Epidermal melanocyte (primary cell): Measurements from ENCODE around the gene FANCG.

Experiments used
- DNase-seq: peaks from one replicate; pipeline ENCODE4 v3.0.0; 2011; ENCODE audit warnings: low spot score; ENCODE audit not compliant: insufficient read length

Gene FANCG

DNA sequence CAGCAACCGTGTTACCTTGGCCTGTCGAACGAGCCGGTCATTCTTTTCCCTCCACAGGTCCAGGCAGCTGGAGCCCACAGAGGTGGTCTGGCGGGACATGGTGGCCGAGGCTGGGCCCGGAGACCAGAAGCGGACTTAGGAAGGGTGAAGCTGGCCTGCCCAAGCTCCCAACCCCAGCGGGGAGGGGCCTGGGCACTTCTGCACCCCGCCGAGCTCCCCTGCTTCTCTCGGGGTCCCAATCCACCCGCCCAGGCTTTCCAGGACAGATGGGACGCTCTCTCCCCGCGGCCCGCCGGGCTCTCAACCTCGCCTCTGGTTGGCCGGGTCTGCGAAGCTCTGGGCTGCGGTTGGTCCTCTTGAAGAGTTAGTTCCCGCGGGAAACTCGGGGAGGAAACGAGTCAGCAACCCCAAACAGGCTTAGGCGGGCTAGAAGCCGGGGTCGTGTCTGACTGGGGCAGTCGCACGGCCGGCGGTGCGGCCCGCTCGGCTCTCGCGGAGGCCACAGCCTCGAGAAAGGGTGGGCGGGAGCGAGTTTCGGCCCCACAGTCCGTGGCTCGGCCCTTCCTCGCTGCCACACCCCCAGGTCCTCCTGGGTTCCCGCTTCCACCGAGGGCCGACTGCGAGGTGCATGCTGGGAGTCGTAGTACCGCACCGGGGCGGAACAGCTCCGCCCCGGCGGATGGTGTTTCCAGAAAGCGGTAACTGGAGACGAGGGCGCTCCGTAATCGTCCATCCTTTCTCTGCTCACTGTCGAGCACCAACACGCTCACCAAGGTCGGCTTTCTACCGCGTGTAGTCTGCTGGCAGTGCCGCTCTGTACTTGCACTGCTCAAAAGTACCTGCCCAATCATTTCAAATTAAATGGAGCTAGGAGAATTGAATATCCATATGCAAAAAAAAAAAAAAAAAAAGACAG, at the start of gene FANCG:
FANCG (minus strand) TSS at position 517 of the 916 bp plus-strand sequence; CDS start at position 99, 418 bp downstream.
- peak; percentile 93 for DNase-seq

DNA sequence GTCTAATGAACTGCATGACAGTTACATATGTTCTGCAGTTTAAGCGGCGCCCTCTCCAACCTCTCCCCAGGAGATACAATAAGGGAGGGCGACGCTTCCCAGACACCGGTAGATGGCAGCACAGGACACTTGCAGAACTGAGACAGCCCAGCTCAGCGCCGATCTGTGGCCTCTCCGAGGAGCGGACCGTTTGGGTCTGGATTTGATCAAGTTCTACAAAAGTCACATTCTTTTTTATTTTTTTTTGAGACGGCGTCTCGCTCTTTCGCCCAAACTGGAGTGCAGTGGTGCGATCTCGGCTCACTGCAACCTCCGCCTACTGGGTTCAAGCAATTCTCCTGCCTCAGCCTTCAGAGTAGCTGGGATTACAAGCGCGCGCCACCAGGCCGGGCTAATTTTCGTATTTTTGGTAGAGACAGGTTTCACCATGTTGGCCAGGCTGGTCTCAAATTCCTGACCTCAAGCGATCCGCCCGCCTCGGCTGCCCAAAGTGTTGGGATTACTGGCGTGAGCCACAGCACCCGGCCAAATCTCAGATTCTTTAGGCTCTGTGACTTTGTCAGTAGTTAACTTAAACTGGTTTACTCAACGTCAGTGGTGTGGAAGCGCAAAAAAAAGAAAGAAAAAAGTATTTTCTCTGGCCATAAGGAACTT, 37.3 kb upstream of the FANCG start:
- peak; percentile 79 for DNase-seq

DNA sequence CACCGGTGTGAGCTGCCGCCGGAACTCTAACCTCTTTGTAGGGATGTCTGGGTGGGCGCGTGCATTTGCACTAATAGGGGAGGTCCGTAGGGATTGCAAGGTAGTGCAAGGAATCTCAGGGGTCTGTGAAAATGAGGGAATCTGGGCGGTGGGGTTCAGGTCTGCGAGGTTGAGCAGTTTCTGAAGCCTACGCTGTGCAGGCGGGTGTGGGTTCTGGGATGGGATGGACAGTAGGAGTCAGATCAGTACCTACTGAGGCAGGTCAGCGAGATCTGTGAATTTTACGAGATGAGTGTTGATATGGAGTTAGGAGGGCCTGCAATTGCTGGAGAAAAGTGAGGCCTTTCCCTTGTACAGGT, 36.8 kb upstream of the FANCG start:
- no peak for DNase-seq

DNA sequence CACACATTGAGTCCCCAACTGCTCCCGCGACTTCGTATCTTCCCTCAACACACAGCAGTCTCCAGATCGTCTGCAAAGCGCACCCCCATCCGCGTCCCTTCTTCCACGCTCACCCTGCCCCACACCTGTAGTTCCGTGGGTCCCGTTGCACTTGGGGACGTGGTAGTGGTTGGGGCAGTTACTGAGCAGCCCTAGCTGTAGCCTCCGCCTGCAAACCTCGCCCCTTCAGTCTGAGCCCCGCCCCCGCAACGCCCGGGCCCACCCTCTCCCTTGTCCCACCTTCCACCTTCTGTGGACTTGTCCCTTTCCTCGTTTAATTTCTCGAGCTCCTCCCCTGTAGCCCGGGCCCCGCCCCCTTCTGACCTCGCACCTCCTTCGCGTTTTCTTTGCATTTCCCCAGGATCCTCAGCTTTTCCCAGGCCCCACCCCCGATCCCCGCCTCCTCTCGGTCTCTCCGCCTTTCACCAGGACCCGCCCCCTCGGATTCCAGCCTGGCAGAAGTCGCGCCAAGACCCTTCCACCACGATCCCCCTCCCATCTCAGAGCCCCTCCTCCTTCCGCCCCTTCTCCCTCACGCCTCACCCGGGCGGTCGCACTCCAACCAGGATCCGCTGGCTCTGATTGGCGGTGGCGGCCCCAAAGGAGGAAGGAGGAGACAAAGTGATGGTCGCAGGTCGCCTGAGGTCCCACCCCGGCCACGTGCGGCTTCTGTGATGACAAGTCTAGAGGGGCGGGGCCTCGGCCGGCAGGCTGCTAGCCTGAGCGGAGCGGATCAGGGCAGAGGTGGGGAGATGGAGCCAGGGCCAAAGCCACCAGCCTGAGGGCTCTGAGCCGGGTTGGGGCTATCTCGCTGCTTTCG, 36.2 kb upstream of the FANCG start, which contains the start of gene ATOSB:
ATOSB (minus strand) TSS at position 183 of the 859 bp plus-strand sequence. CDS start 7,588 bp downstream, outside the sequence.
- DNase-seq = peak; percentile 81

DNA sequence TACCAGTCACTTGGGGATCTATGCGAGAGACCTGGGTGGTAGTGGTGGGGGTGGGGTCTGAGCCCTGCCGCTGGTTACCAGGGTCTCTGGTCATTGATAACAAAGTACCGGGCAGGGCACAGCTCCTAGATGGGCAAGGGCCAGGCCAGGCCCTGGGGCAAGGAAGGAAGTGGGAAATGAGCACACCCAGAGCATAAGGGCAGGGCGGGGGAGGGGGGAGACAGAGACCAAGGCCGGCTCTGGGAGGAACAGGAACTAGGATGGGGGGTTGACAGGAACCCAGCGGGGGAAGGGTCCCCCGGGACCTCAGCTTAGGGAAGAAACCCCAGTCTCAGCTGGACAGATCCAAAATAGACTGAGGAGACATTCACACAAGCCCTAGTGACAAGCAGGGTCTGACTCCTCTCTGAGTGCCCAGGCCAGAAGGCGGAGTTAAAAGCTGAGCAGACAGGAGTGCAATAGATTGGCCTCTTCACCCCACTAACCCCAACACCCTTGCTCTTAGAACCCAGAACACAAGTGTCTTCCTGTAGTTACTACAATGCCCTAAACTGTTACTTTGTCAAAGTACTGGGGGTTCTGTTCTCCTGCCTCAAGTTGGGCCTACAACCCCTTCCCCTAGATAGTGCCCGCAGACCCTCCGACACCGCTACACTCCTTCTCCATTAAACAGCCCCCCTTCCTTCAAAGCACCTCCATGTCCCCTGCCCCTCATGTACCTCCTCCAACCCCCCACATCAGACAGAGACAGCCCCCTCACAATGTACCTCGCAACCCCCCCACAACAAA, 35.3 kb upstream of the FANCG start:
- DNase-seq = no peak

DNA sequence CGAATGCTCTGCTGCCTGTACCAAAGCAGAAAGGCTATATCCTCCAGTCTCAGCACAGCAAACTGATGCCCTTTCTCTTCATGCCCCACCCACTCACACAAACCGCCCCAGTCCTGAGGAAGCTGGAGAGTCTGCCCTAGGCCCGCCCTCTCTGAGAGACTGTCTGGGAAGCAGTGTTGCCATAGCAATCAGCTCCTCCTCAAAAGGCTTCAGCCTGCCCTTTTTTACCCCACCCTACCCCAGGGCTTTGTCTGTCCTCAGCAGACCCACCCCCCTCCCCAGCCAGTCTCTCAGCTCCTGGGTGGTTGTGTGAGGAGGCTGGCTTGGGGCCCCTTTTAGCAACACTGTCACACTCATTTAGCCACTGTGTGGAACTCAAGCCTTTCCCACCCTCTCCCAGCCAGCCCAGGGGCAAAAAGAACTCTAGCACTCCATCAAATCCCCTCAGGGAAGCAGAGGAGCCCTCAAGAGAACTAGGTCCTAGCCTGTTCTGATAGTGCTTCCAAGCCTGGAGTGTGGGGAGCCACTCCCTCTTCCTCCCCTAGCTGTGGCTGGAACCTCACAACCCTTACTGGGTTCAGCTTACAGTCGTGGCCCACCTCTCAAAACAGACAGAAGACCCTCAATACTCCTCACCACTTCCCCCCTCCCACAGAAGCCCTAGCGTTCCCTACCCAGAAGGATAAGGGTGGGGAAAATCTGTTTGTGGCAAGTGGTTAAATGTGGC, 34.5 kb upstream of the FANCG start:
- DNase-seq = peak; percentile 85

DNA sequence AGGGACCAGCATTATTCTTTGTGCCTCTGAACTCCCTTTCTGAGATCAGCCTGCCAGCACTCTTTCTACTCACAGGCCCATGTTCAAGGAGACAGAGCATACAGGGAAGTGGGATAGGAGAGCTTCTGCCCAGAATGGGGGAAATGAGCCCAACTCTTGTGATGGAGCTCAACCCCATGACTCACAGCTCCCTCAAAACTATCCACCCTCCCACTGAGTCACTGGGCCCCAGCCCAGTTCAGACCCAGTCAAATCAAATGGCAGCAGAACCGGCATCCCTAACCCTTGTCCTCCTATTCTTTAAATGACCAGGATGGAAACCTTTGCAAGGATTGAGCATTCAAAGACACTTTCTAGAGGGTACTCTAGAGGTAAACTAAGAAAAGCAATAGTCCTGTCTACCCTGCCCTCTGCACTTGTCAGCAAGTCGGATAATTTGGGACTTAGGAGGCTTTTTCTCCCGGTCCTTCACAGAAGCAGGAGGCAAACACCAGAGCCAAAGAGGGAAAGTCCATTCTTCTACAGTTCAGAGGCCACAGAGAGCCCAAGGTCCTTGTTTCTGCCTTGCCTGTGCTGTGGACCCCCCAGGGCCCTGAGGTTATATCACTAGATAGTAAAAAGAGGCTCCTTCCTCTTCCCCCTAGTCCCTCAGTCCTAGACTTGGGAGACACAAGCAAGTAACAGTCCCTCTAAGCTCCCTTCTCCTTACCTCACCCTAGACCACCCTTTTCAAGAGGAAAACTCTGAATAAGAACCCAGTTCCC, 32.7 kb upstream of the FANCG start:
- no peak for DNase-seq

DNA sequence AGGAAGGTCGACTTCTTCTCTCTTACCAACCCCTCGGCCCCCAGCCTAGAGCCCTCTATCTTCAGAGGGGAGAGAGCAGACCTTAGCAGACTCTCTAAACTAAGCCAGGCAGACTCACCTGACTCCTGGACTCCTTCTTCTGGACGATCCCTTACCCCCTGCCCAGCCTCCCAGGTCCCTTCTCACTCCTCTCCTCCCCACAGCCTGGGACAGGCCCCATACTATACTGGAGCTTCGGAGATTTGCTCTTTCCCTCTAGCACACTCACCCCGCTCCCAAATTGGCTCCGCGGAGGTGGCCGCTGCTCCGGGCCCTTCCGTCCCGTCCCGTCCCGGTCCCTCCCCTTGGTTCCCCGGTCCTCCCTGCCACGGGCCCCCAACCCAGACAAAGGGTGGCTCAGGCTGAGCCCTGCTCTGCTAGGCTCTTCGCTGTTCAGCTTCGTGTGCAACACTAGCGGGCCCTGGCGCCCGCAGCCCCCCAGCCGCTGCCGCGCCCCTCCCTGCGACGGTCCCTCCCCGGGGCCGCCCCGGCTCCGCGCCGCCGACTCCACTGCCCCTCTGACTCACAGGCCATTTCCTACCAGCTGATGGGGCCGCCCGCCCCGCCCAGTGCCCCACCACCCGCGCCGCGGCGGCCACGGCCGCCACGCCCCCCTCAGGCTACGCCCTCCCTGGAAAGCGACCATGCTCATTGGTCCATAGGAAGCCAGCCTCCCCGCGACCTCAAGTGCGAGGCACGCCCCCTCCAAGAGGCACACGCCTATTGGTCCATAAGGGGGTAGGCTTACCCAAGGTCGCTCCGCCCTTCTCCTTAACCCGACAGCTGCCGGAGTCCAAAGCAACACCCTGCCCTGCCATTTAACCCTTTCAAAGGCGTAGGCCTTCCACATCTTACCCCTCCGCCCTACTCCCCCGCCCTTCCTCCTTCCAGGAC, 31.5 kb upstream of the FANCG start:
- DNase-seq = peak; percentile 96

DNA sequence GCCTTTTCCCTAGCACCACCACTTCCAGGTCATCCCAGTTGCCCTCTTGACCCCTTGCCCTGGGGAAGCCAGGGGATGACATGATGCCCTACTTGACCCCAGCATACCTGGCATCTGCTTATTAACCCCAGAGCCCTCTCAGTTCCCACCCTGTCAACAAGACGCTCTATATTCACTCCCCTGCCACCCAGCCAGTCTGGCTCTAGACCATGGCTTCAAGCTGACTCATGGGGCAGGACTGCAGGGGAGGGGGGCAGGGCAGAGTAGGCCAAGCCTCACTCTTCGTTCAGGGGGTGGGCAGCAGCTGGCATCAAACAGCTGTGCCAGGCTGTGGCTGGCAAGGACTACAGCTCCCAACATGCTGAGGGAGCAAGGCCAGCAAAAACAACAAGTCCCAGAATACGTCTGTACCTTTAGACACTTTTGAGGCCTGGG, 30.6 kb upstream of the FANCG start:
- DNase-seq = no peak

DNA sequence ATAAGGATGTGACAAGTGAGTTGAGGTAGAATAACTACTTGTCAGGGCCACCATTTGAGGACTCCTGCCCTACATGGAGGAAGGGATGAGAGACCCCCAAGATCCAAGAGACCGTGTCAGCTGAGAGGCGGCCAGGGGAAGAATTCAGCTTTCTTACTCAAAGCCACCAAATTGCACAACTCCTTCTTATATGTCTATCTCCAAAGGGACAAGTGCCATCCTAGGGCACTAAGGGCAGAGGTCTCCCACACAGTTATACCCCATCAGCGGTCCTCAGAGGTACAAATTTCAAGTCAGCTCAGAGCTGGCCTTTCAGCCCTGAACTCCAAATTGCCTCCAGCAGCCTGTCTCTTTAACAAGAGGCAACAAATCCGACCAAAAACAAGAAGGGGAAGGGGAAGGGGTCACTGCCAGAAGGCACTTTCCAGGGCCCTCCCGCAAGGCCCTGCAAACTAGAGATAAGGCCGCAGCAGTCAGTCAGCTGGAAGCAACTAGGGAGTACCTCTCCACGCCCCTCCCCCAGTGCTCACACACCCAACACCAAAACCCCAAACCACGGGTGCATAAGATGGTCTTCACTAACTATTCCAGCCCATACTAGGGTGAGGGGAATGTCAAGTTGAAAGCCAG, 29.3 kb upstream of the FANCG start:
- DNase-seq = no peak

DNA sequence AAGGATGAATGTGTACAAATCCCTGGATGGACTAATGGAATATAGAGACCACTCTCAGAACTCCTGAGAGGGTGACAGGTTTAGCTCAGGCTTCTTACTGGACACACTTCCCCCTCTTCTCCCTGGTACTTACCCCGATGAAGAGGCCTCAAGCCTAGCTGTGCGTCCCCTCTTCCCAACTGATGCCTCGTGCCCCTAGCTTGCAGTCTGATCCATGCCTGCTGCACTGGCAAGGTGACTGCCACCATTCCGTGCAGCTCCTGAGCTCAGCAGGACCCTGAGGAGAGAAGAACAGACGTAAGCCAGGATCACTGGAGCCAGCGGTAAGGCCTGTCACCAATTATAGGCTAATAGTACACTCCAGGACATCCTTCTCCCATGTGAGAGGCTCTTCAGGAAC, 28.7 kb upstream of the FANCG start:
- DNase-seq = no peak

DNA sequence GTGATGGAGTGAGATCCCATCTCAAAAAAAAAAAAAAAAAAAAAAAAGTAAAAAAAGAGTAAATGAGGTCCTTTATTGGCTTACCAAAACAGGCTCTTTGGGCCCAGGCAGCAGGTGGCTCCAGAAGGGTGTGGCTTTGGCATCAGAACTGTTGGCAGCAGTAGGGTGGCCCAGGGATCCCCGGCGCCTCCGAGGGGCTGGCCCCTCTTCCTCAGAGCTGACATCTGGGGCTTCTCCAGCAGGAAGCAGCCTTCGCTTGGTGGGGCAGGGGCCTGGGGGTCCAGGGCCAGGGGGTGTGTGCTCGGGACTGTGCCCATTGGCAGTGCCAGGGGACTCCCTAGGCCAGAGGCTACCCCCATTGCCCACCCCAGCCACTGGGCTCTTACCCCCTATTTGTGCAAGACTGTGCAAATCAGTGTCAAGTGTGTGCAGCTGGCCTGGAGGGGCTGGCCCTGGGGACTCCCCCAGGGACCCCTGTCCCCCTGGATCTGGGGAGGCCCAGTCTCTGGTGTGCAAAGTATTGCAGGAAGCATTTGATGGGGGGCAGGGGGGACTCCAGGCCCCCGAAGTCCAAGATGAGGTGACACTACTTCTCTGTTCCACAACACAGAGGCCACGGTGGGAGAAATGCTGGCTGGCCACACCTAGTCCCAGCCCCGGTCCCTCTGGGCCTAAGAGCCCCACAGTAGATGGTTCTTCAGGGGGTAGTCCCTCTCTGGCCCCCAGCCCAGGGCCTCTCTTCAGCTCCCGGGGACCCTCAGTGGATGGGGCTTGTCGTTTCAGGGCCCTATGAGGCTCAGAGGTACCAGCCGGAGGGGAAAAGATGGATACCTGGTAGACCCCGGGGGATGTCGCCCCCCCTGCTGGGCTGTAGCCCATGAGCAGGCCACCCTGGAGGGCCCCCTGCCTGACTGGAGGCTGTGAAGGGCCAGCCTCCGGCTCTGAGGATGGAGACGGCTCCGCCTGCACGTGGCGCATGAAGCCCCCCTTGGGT, 27.9 kb upstream of the FANCG start:
- DNase-seq = no peak

DNA sequence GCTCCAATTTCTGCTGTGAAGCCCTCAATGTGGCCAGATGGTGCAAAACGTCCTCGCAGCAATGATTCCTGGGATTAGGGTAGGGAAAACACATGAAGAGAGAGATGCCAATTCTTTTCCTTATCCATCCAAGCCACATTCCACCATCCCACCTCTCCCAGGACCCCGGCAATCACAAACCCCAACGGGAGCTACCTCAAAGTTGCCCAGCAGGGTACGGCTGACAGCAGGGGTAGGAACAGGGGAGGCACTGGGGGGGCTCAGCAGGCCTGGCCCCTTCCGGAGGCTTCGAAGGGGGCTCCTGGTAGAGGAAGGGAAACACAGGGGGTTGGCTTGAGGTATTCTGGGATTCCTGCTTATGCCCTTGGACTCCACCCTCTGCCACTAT, 26.6 kb upstream of the FANCG start:
- DNase-seq = no peak

DNA sequence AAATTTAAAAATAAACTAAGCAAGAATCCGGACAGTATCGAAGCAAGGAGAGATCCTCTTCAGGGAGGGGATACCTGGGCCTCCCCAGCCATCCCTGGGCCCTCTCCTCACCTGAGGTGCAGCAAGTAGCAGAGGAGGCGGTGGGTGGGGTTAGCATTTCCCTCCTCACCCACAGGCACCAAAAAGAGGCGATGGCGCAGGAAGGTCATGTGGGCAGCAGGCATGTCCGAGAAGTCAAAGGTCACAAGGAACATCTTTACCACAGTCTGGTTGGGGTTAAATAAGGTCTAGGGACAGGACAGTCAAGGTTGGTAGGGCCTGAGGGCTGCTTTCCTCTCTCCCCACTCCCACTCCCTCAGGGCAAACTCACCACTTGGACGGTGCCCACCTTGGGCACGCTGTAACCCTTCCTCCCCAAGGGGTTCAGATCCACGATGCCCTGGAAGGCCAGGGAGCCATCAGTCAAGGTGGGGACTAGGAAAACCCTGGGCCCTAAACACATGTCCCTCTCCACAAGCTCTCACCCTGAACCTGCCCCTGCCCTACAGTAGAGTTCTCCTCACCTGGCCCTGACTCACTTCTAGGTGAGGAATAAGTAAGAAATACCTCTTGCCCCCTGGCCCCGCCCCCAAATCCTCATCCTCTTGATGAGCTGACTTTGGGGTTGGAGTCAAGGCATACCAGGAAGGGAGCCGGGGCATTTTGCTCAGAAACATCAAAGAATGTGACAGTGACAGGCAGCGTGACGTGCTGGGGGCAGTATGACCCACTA, 26.0 kb upstream of the FANCG start:
- no peak for DNase-seq

DNA sequence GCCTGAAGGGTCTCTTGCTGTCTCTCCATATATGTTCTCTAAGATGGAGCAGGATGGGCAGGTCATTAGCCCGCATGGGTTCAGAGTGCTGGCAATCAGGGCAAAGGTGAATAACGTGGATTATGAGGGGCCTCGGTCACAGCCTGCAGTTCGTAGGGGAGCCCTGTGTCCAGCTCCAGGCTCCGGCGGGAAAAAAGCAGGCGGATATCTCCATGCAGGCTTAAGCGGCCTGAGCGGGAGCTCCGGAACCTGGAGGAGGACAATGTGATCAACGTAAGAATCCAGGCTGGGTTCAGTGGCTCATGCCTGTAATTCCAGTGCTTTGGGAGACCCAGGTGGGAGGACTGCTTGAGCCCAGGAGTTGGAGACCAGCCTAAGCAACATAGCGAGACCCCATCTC, 25.4 kb upstream of the FANCG start:
- DNase-seq = no peak

DNA sequence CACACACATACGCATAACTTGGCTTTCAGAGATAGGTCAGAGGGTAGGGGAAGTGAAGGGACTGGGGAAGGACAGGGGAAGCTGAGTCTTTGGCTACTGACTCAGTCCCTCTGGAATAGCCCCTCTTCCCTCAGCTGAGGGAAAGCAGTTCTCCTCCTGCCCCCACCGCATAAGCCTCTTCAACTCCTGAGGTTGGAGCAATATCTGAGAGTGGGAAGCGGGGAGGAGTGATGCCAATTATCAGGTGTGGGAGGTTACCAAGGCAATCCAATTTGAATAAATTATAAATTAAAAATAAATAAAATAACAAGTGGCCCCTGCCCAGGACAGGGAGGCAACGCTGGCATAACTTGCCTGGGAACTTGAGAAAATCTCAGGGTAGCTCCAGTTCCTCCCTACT, 24.8 kb upstream of the FANCG start:
- DNase-seq = no peak
